Upper lobe of left lung (tissue), 6 donors: ENCODE measurements around the gene RNF224. TPM values are rescaled to one million over a fixed set of nuclear protein-coding genes. Genes with fewer than 3 reads are reported as not detected.

Experiments
- ATAC-seq, 2 donors: fragments of 200-7000 bp; cut with Tn5 transposase; one replicate each; pipeline ENCODE4 v1.9.1; 2022; ENCODE audit warnings: mild to moderate bottlenecking in 2 of 2, moderate library complexity in 2 of 2; ENCODE audit not compliant: low FRiP score in 2 of 2
- DNase-seq, 2 donors: peaks; one replicate each; pipeline ENCODE4 v3.0.0-alpha.2; 2019 to 2020
- H3K27ac ChIP-seq, 4 donors: fragments of 200-600 bp; sonication (generic); one replicate each; pipeline ENCODE4 v1.5.1; 2016 to 2019
- H3K27me3 ChIP-seq, 4 donors: fragments of 200-600 bp; sonication (generic); one replicate each; pipeline ENCODE4 v1.5.1; 2017 to 2019
- H3K36me3 ChIP-seq, 4 donors: fragments of 200-600 bp; sonication (generic); one replicate each; pipeline ENCODE4 v1.5.1; 2016 to 2019
- H3K4me1 ChIP-seq, 4 donors: fragments of 200-600 bp; sonication (generic); one replicate each; pipeline ENCODE4 v1.5.1; 2018 to 2019
- H3K4me3 ChIP-seq, 4 donors: fragments of 200-600 bp; sonication (generic); one replicate each; pipeline ENCODE4 v1.5.1; 2017 to 2019; ENCODE audit warnings: mild to moderate bottlenecking in 2 of 4, moderate library complexity in 1 of 4
- H3K9me3 ChIP-seq, 4 donors: fragments of 200-600 bp; sonication (generic); one replicate each; pipeline ENCODE4 v1.5.1; 2018 to 2019
- EP300 ChIP-seq, 4 donors: sonication (generic); formaldehyde crosslinking; IDR thresholded peaks; one replicate each; pipeline ENCODE4 v1.5.1; 2017; ENCODE audit warnings: antibody characterized with exemption in 4 of 4, control low read depth in 2 of 4
- POLR2A ChIP-seq, 4 donors: fragments of 450-650 bp; IDR thresholded peaks; one replicate each; pipeline ENCODE4 v1.5.1; 2016 to 2017; ENCODE audit warnings: antibody characterized with exemption in 4 of 4, mild to moderate bottlenecking in 2 of 4
- POLR2AphosphoS5 ChIP-seq, 2 donors: sonication (generic); formaldehyde crosslinking; IDR thresholded peaks; one replicate each; pipeline ENCODE4 v1.5.1; 2017; ENCODE audit warnings: antibody characterized with exemption in 2 of 2
- WGBS, 2 donors: methylation state at CpG; one replicate each; pipeline ENCODE4 v1.1.5; 2017 to 2018; 5-methylcytosine and 5-hydroxymethylcytosine counted together
- total RNA-seq, 6 donors: library from RNA; depleted of rRNA in 4 of 6; stranded (reverse); fragments of >200 nt in 4 of 6; gene quantifications; one replicate each; pipeline versions ENCODE4 v1.1.0 to v1.2.1, GENCODE V29; 2016 to 2021
- TF ChIP-seq, protein P1 (sequence below), 6 experiments: fragments of 450-650 bp in 4 of 6; fragments of 200-600 bp in 2 of 6; sonication (generic) in 2 of 6; IDR thresholded peaks; one replicate each; pipeline ENCODE4 v1.5.1; 2016 to 2019; ENCODE audit warnings: antibody characterized with exemption in 6 of 6
- donor health status: DM: no; HTN: no; CAD: no; lungs with moderate emphysema.
- donor health status: DM: no; HTN: yes; CAD: no; lungs with severe emphysema.

RNF224 gene
- under 1 TPM in 3 of 6 donors, not detected in 3; 0.46 to 0.59 (median 0.57) TPM for total RNA-seq

DNA sequence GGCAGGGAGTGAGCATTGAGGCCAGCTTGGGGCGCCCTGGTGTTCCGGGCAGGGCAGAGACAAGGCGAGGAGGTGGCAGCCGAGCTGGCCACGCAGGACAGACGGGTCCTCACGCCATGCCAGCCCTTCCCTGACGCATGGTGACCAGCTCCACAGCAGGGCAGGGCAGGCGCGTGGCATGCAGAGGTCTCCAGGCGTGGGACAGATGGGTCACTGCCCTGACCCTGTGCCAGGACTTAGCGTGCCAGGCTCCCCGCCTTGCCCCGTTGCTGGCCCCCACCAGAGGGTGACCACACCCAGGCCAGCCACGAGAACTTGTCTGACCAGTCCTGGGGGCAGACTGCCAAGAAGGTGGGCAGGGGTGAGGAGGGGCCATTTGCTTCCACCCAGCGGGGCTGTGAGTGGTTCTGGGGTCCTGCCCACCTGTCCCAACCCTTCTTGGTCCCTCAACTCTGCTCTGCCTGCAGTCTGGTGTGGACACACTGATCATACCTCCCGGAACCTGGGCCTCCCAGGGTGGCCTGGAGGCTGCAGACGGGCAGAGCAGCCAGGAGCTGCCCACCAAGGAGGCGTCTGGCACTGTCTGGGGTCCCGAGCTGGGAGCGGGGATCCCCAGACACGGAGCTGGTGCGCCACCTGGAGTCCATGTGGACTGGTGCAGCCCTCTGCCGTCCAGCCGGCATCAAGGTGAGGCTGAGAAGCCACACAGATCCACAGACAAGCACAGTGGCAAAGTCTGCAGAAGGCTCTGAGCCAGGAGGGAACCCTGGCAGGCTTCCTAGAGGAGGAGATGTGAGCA, at the start of gene RNF224:
TSS of gene RNF224 (plus strand) at position 449 of the 799 bp plus-strand sequence. CDS start 834 bp downstream, outside the sequence.
- Histone ChIP-seq H3K4me3 (no peak within 1 kb of the TSS), H3K36me3 (no peaks in the 10 kb centered on the region), H3K9me3 (no peaks in the 10 kb centered on the region), H3K27me3 (peaks cover 0 to 24% (median 1%) of the 10 kb centered on the region in 4 donors), H3K27ac (peak within 1 kb of the TSS; percentile 66 to 85 (median 72)), H3K4me1 (peaks cover 16 to 49% (median 37%) of the 10 kb centered on the region in 4 donors)
- WGBS, 2 donors, result 20 to 35% methylated on average over 6 to 24 of the region's 25 CpGs
- TF ChIP-seq POLR2A (IDR thresholded peaks at IDR 0.05) (peak in 1 of 4 donors; percentile 57), POLR2AphosphoS5 (IDR thresholded peaks at IDR 0.05) (peak; percentile 52 to 61), EP300 (IDR thresholded peaks at IDR 0.05) (peak in 1 of 4 donors; percentile 58)
- TF ChIP-seq, protein P1, sequence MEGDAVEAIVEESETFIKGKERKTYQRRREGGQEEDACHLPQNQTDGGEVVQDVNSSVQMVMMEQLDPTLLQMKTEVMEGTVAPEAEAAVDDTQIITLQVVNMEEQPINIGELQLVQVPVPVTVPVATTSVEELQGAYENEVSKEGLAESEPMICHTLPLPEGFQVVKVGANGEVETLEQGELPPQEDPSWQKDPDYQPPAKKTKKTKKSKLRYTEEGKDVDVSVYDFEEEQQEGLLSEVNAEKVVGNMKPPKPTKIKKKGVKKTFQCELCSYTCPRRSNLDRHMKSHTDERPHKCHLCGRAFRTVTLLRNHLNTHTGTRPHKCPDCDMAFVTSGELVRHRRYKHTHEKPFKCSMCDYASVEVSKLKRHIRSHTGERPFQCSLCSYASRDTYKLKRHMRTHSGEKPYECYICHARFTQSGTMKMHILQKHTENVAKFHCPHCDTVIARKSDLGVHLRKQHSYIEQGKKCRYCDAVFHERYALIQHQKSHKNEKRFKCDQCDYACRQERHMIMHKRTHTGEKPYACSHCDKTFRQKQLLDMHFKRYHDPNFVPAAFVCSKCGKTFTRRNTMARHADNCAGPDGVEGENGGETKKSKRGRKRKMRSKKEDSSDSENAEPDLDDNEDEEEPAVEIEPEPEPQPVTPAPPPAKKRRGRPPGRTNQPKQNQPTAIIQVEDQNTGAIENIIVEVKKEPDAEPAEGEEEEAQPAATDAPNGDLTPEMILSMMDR (IDR thresholded peaks at IDR 0.05), result peak; percentile 91 to 98 (median 96)
- peak; percentile 89 to 92 for DNase-seq
- ATAC-seq, result peak; percentile 59 to 84

DNA sequence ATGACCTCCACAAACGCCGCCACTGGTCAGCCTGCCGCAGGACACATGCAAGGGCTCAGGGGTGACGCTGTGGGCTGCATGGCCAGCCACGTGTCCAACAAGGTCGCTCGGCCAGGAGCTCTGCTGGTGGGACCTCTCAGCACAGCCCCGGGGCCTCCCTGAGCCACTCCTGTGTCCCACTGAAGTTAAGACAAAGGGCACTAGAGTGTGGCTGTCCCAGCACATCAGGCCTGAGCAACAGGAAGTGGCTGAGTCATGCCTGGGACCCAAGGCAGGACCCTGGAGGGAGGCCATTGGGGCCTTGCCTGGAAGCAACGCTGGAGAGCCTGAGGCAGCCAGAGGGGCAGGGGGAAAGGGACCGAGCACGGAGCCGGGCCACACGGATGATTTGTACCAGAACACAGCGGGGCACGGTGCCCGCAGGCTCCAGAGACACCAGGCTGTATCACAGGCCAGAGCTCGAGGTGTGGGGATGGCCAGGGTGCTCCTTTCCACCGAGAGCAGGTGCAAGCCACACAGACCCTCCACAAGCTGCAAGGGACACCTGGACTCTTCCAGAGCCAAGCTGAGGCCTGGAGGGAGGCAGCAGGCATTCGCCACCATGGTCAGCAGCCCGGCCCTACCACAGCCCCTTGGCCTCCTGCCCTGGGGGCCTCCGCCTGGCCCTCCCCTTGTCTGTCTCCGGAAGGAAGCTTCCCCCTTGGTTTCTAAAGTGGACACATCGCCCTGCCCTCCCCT, 48.9 kb upstream of the RNF224 start:
- DNase-seq, result peak in 1 of 2 donors; percentile 67
- H3K9me3 ChIP-seq, result no peaks in the 10 kb centered on the region
- no peak for TF ChIP-seq POLR2A (IDR thresholded peaks at IDR 0.05)
- TF ChIP-seq, protein P1 (IDR thresholded peaks at IDR 0.05), result no peak
- TF ChIP-seq POLR2AphosphoS5 (IDR thresholded peaks at IDR 0.05), result no peak
- no peak for TF ChIP-seq EP300 (IDR thresholded peaks at IDR 0.05)
- peaks cover 26 to 60% (median 54%) of the 10 kb centered on the region in 4 donors for H3K36me3 ChIP-seq
- H3K4me3 ChIP-seq, result no peak overlapping the region
- H3K4me1 ChIP-seq, result peaks cover 0 to 7% (median 6%) of the 10 kb centered on the region in 4 donors
- no peak for ATAC-seq
- WGBS, 2 donors, result 88 to 91% methylated on average over 20 to 23 of the region's 23 CpGs
- no peaks in the 10 kb centered on the region for H3K27me3 ChIP-seq
- H3K27ac ChIP-seq, result no peak overlapping the region

DNA sequence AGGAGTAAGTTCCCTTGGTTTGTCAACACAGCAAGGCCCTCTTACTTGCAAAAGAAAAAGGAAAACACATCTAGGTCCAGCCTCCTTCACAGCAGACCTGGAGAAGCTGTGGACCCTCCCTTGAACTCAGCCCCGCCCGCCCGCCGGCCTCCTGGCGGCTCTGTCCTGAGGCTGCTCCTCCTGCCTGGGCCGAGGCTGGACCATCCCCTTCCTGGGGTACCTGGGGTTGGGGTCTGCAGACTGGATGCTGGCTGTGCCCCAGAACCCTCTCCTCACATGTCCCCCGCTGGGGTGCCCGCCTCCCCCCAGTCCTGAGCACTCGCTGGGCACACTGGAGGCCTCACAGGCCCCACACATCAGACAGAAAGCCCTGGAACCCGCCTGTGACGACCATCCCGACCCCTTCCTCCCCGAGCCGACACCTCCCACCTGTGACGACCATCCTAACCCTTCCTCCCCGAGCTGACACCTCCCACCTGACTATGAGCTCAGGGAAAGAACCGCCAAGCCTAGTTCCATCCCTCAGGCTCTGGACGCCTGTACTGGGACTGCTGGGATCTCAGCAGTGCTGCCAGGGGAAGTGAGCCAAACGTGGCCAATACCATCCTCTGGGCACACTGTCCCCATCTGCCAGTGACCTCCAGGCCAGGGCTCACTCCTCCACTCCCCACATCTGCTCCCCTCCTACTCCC, 48.2 kb upstream of the RNF224 start:
- H3K27me3 ChIP-seq, result no peaks in the 10 kb centered on the region
- peaks cover 0 to 7% (median 6%) of the 10 kb centered on the region in 4 donors for H3K4me1 ChIP-seq
- no peaks in the 10 kb centered on the region for H3K9me3 ChIP-seq
- TF ChIP-seq POLR2AphosphoS5 (IDR thresholded peaks at IDR 0.05), result no peak
- no peak for TF ChIP-seq EP300 (IDR thresholded peaks at IDR 0.05)
- TF ChIP-seq, protein P1 (IDR thresholded peaks at IDR 0.05), result no peak
- TF ChIP-seq POLR2A (IDR thresholded peaks at IDR 0.05), result no peak
- DNase-seq, result peak in 1 of 2 donors; percentile 75
- H3K27ac ChIP-seq, result no peak overlapping the region
- no peak for ATAC-seq
- H3K36me3 ChIP-seq, result peaks cover 31 to 67% (median 61%) of the 10 kb centered on the region in 4 donors
- no peak overlapping the region for H3K4me3 ChIP-seq
- 95 to 97% methylated on average over 11 to 19 of the region's 19 CpGs for WGBS, 2 donors

DNA sequence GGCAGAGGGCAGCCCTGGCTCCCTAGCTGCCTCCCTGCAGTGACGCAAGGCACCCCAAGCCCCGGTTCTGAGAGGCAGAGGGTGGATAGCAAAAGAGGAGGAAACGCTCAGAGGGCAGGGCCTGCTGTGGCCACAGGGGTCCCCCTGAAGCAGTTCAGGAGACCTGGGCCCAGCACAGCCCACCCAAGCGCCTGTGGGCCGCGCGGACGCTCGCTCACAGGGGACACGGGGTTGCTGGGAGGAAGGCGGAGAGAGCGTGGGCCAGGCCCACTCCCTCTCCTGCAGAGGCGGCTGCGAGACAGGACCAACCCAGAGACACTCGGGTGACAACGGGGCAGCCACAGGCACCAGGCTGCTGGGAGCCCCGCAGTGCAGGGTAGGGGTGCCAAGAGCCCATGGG, 47.5 kb upstream of the RNF224 start:
- TF ChIP-seq EP300 (IDR thresholded peaks at IDR 0.05) (no peak), POLR2A (IDR thresholded peaks at IDR 0.05) (no peak), POLR2AphosphoS5 (IDR thresholded peaks at IDR 0.05) (no peak)
- TF ChIP-seq, protein P1 (IDR thresholded peaks at IDR 0.05), result no peak
- 95 to 100% methylated on average over 11 to 17 of the region's 17 CpGs for WGBS, 2 donors
- ATAC-seq (no peak), DNase-seq (peak in 1 of 2 donors; percentile 66)
- Histone ChIP-seq H3K4me3 (no peak overlapping the region), H3K27me3 (no peaks in the 10 kb centered on the region), H3K9me3 (no peaks in the 10 kb centered on the region), H3K36me3 (peaks cover 31 to 74% (median 68%) of the 10 kb centered on the region in 4 donors), H3K4me1 (peaks cover 0 to 7% (median 6%) of the 10 kb centered on the region in 4 donors), H3K27ac (no peak overlapping the region)
